ENCODE data around the gene TULP4.
A peak's percentile ranks its signal among the peaks of the same experiment; 100 is the strongest.
"Not testable (repeated sequence)": the region's sequence is repeated elsewhere in the genome, so short reads cannot be mapped to it uniquely, and the experiment has no call there.

Gene TULP4

GRCh38 chr6:158502263-158502950 lies 190.1 kb downstream of the TULP4 start:
- in situ Hi-C loops (cut with HindIII; ENCODE audit: low pct_ligation_motif_present, low pct_unique_long_range_greater_than_20kb, low sequenced_read_pairs) = no loop called here
- no peak for DNase-seq

- no peak for DNase-seq
- in situ Hi-C loops (cut with HindIII; ENCODE audit: low pct_ligation_motif_present, low pct_unique_long_range_greater_than_20kb, low sequenced_read_pairs) = no loop called here
Observed at GRCh38 chr6:158503222-158503621, 191.0 kb downstream of the TULP4 start.

- no peak for DNase-seq
- in situ Hi-C loops (cut with HindIII; ENCODE audit: low pct_ligation_motif_present, low pct_unique_long_range_greater_than_20kb, low sequenced_read_pairs) = no loop called here
Observed at GRCh38 chr6:158503846-158504245, 191.6 kb downstream of the TULP4 start.

GRCh38 chr6:158505194-158505593 lies 192.9 kb downstream of the TULP4 start:
- DNase-seq = no peak
- in situ Hi-C loops (cut with HindIII; ENCODE audit: low pct_ligation_motif_present, low pct_unique_long_range_greater_than_20kb, low sequenced_read_pairs) = no loop called here

GRCh38 chr6:158506601-158507000 lies 194.3 kb downstream of the TULP4 start:
- DNase-seq = peak; percentile 9
- in situ Hi-C loops (cut with HindIII; ENCODE audit: low pct_ligation_motif_present, low pct_unique_long_range_greater_than_20kb, low sequenced_read_pairs) = no loop called here

GRCh38 chr6:158507174-158507573 lies 194.9 kb downstream of the TULP4 start:
- in situ Hi-C loops (cut with HindIII; ENCODE audit: low pct_ligation_motif_present, low pct_unique_long_range_greater_than_20kb, low sequenced_read_pairs) = no loop called here
- DNase-seq = no peak

GRCh38 chr6:158508450-158508849 lies 196.2 kb downstream of the TULP4 start:
- DNase-seq = no peak
- in situ Hi-C loops (cut with HindIII; ENCODE audit: low pct_ligation_motif_present, low pct_unique_long_range_greater_than_20kb, low sequenced_read_pairs) = no loop called here

- no peak for DNase-seq
- in situ Hi-C loops (cut with HindIII; ENCODE audit: low pct_ligation_motif_present, low pct_unique_long_range_greater_than_20kb, low sequenced_read_pairs) = no loop called here
Observed at GRCh38 chr6:158509465-158509864, 197.2 kb downstream of the TULP4 start.

- in situ Hi-C loops (cut with HindIII; ENCODE audit: low pct_ligation_motif_present, low pct_unique_long_range_greater_than_20kb, low sequenced_read_pairs) = no loop called here
Observed at GRCh38 chr6:158512809-158513208, 200.5 kb downstream of the TULP4 start.

GRCh38 chr6:158514176-158514575 lies 201.9 kb downstream of the TULP4 start:
- in situ Hi-C loops (cut with HindIII; ENCODE audit: low pct_ligation_motif_present, low pct_unique_long_range_greater_than_20kb, low sequenced_read_pairs) = no loop called here
- no peak for DNase-seq

More at GRCh38 chr6:158512809-158513208, 200.5 kb downstream of the TULP4 start:
- DNase-seq = no peak

- in situ Hi-C loops (cut with HindIII; ENCODE audit: low pct_ligation_motif_present, low pct_unique_long_range_greater_than_20kb, low sequenced_read_pairs) = no loop called here
- DNase-seq = no peak
Observed at GRCh38 chr6:158514991-158515390, 202.7 kb downstream of the TULP4 start.

GRCh38 chr6:158516098-158516497 lies 203.8 kb downstream of the TULP4 start:
- no peak for DNase-seq
- in situ Hi-C loops (cut with HindIII; ENCODE audit: low pct_ligation_motif_present, low pct_unique_long_range_greater_than_20kb, low sequenced_read_pairs) = no loop called here

- DNase-seq = no peak
- in situ Hi-C loops (cut with HindIII; ENCODE audit: low pct_ligation_motif_present, low pct_unique_long_range_greater_than_20kb, low sequenced_read_pairs) = no loop called here
Observed at GRCh38 chr6:158517038-158517437, 204.8 kb downstream of the TULP4 start.

- in situ Hi-C loops (cut with HindIII; ENCODE audit: low pct_ligation_motif_present, low pct_unique_long_range_greater_than_20kb, low sequenced_read_pairs) = no loop called here
- DNase-seq = no peak
Observed at GRCh38 chr6:158517581-158517980, 205.3 kb downstream of the TULP4 start.

- in situ Hi-C loops (cut with HindIII; ENCODE audit: low pct_ligation_motif_present, low pct_unique_long_range_greater_than_20kb, low sequenced_read_pairs) = no loop called here
- peak; percentile 81 for DNase-seq
Observed at GRCh38 chr6:158518191-158519127, 206.2 kb downstream of the TULP4 start.

- no peak for DNase-seq
- in situ Hi-C loops (cut with HindIII; ENCODE audit: low pct_ligation_motif_present, low pct_unique_long_range_greater_than_20kb, low sequenced_read_pairs) = no loop called here
Observed at GRCh38 chr6:158519300-158519699, 207.0 kb downstream of the TULP4 start.

GRCh38 chr6:158519761-158520160 lies 207.5 kb downstream of the TULP4 start:
- in situ Hi-C loops (cut with HindIII; ENCODE audit: low pct_ligation_motif_present, low pct_unique_long_range_greater_than_20kb, low sequenced_read_pairs) = no loop called here
- no peak for DNase-seq

GRCh38 chr6:158520975-158521374 lies 208.7 kb downstream of the TULP4 start:
- in situ Hi-C loops (cut with HindIII; ENCODE audit: low pct_ligation_motif_present, low pct_unique_long_range_greater_than_20kb, low sequenced_read_pairs); DNase-seq: not testable (repeated sequence)

GRCh38 chr6:158521759-158522158 lies 209.5 kb downstream of the TULP4 start:
- in situ Hi-C loops (cut with HindIII; ENCODE audit: low pct_ligation_motif_present, low pct_unique_long_range_greater_than_20kb, low sequenced_read_pairs) = no loop called here
- no peak for DNase-seq

GRCh38 chr6:158522616-158523015 lies 210.4 kb downstream of the TULP4 start:
- in situ Hi-C loops (cut with HindIII; ENCODE audit: low pct_ligation_motif_present, low pct_unique_long_range_greater_than_20kb, low sequenced_read_pairs) = no loop called here
- no peak for DNase-seq
